ENCODE measurements around the gene TPX2.

Gene TPX2

GRCh38 chr20:31774408-31774807 lies 35.3 kb downstream of the TPX2 start:
- no peak overlapping the region for H3K27ac ChIP-seq (ENCODE audit: poor library complexity, severe bottlenecking)
- no peaks in the 10 kb centered on the region for H3K9me3 ChIP-seq (ENCODE audit: severe bottlenecking)
- H3K4me1 ChIP-seq (ENCODE audit: insufficient read depth, poor library complexity, severe bottlenecking) = no peaks in the 10 kb centered on the region
- no peak for TF ChIP-seq CTCF (IDR thresholded peaks at IDR 0.05; ENCODE audit: poor library complexity, severe bottlenecking)
- DNase-seq (ENCODE audit: low spot score) = no peak
- H3K27me3 ChIP-seq (ENCODE audit: insufficient read depth, poor library complexity, severe bottlenecking) = no peaks in the 10 kb centered on the region
- H3K4me3 ChIP-seq (ENCODE audit: severe bottlenecking) = no peak overlapping the region
- ATAC-seq (ENCODE audit: low read depth) = no peak
- peaks cover 100% of the 10 kb centered on the region for H3K36me3 ChIP-seq (ENCODE audit: low read depth)

GRCh38 chr20:31780839-31781238 lies 41.7 kb downstream of the TPX2 start:
- no peak for ATAC-seq (ENCODE audit: low read depth)
- Histone ChIP-seq H3K36me3 (ENCODE audit: low read depth) (peaks cover 100% of the 10 kb centered on the region), H3K27me3 (ENCODE audit: insufficient read depth, poor library complexity, severe bottlenecking) (no peaks in the 10 kb centered on the region)

GRCh38 chr20:31781945-31782344 lies 42.9 kb downstream of the TPX2 start:
- H3K9me3 ChIP-seq (ENCODE audit: severe bottlenecking) = no peaks in the 10 kb centered on the region
- H3K4me3 ChIP-seq (ENCODE audit: severe bottlenecking) = no peak overlapping the region
- no peak overlapping the region for H3K27ac ChIP-seq (ENCODE audit: poor library complexity, severe bottlenecking)
- ATAC-seq (ENCODE audit: low read depth) = no peak
- DNase-seq (ENCODE audit: low spot score) = no peak
- H3K4me1 ChIP-seq (ENCODE audit: insufficient read depth, poor library complexity, severe bottlenecking) = no peaks in the 10 kb centered on the region
- peaks cover 100% of the 10 kb centered on the region for H3K36me3 ChIP-seq (ENCODE audit: low read depth)
- no peaks in the 10 kb centered on the region for H3K27me3 ChIP-seq (ENCODE audit: insufficient read depth, poor library complexity, severe bottlenecking)
- TF ChIP-seq CTCF (IDR thresholded peaks at IDR 0.05; ENCODE audit: poor library complexity, severe bottlenecking) = no peak

More at GRCh38 chr20:31780839-31781238, 41.7 kb downstream of the TPX2 start:
- no peak overlapping the region for H3K4me3 ChIP-seq (ENCODE audit: severe bottlenecking)
- no peak overlapping the region for H3K27ac ChIP-seq (ENCODE audit: poor library complexity, severe bottlenecking)
- H3K9me3 ChIP-seq (ENCODE audit: severe bottlenecking) = no peaks in the 10 kb centered on the region
- no peak for DNase-seq (ENCODE audit: low spot score)
- H3K4me1 ChIP-seq (ENCODE audit: insufficient read depth, poor library complexity, severe bottlenecking) = no peaks in the 10 kb centered on the region
- TF ChIP-seq CTCF (IDR thresholded peaks at IDR 0.05; ENCODE audit: poor library complexity, severe bottlenecking) = no peak

- H3K27ac ChIP-seq (ENCODE audit: poor library complexity, severe bottlenecking) = no peak overlapping the region
- no peaks in the 10 kb centered on the region for H3K27me3 ChIP-seq (ENCODE audit: insufficient read depth, poor library complexity, severe bottlenecking)
- DNase-seq (ENCODE audit: low spot score) (no peak), ATAC-seq (ENCODE audit: low read depth) (no peak)
- H3K36me3 ChIP-seq (ENCODE audit: low read depth) = peaks cover 100% of the 10 kb centered on the region
- H3K4me3 ChIP-seq (ENCODE audit: severe bottlenecking) = no peak overlapping the region
- H3K9me3 ChIP-seq (ENCODE audit: severe bottlenecking) = no peaks in the 10 kb centered on the region
- H3K4me1 ChIP-seq (ENCODE audit: insufficient read depth, poor library complexity, severe bottlenecking) = no peaks in the 10 kb centered on the region
- TF ChIP-seq CTCF (IDR thresholded peaks at IDR 0.05; ENCODE audit: poor library complexity, severe bottlenecking) = no peak
These were observed 45.4 kb downstream of the TPX2 start for GRCh38 chr20:31784354-31785044.

GRCh38 chr20:31785089-31785488 lies 46.0 kb downstream of the TPX2 start:
- no peak for ATAC-seq (ENCODE audit: low read depth)

More at GRCh38 chr20:31785089-31785488, 46.0 kb downstream of the TPX2 start:
- Histone ChIP-seq H3K4me3 (ENCODE audit: severe bottlenecking) (no peak overlapping the region), H3K4me1 (ENCODE audit: insufficient read depth, poor library complexity, severe bottlenecking) (no peaks in the 10 kb centered on the region), H3K36me3 (ENCODE audit: low read depth) (peaks cover 100% of the 10 kb centered on the region), H3K27ac (ENCODE audit: poor library complexity, severe bottlenecking) (no peak overlapping the region), H3K27me3 (ENCODE audit: insufficient read depth, poor library complexity, severe bottlenecking) (no peaks in the 10 kb centered on the region), H3K9me3 (ENCODE audit: severe bottlenecking) (no peaks in the 10 kb centered on the region)
- DNase-seq (ENCODE audit: low spot score) = no peak
- no peak for TF ChIP-seq CTCF (IDR thresholded peaks at IDR 0.05; ENCODE audit: poor library complexity, severe bottlenecking)
